OCI-LY7 (cell line): Measurements from ENCODE around the gene GOLGA5. TPM values are rescaled to one million over a fixed set of nuclear protein-coding genes. Genes with fewer than 3 reads are reported as not detected.

Source experiments
- BruUV-seq: library from RNA; stranded (reverse); fragments of 400-500 nt; replicated peaks from 2 replicates; lab custom pipeline; 2021; lab: Mats Ljungman, UMichigan
- CTCF ChIA-PET: fragments of 300-600 bp; sonication (Branson Sonifier 250); formaldehyde crosslinking; loops from one replicate; lab custom pipeline; 2022; ENCODE audit warnings: antibody characterized with exemption; ENCODE audit not compliant: unreplicated experiment; lab: Charles Lee
- POLR2A ChIA-PET: fragments of 300-600 bp; sonication (Branson Sonifier 250); formaldehyde crosslinking; loops from one replicate; lab custom pipeline; 2022; ENCODE audit warnings: antibody characterized with exemption; lab: Charles Lee
- DNase-seq: peaks from one replicate; pipeline ENCODE4 v3.0.0-alpha.2; 2015; ENCODE audit warnings: low spot score
- H2AFZ ChIP-seq: fragments of 200-600 bp; sonication (generic), shearing (Covaris generic); 2 replicates; pipeline ENCODE4 v1.6.1; 2014; ENCODE audit warnings: mild to moderate bottlenecking, antibody characterized with exemption, low read length, moderate library complexity
- H3K27ac ChIP-seq: fragments of 200-600 bp; sonication (generic); 2 replicates; pipeline ENCODE4 v1.5.1; 2014; ENCODE audit warnings: mixed run types, low read depth, mild to moderate bottlenecking, moderate library complexity, low read length, inconsistent platforms; ENCODE audit not compliant: poor library complexity, severe bottlenecking
- H3K36me3 ChIP-seq: fragments of 200-600 bp; sonication (generic); 2 replicates; pipeline ENCODE4 v1.6.1; 2014; ENCODE audit warnings: mild to moderate bottlenecking, antibody characterized with exemption, low read length, moderate library complexity, mixed read lengths; ENCODE audit not compliant: insufficient read depth
- H3K4me1 ChIP-seq: fragments of 200-600 bp; sonication (generic); 2 replicates; pipeline ENCODE4 v1.5.1; 2014; ENCODE audit warnings: mild to moderate bottlenecking, low read length; ENCODE audit not compliant: insufficient read depth, poor library complexity, severe bottlenecking
- H3K4me2 ChIP-seq: fragments of 200-600 bp; sonication (generic); 2 replicates; pipeline ENCODE4 v1.6.1; 2014; ENCODE audit warnings: mild to moderate bottlenecking, low read length
- H3K4me3 ChIP-seq: fragments of 200-600 bp; sonication (generic); 2 replicates; pipeline ENCODE4 v1.5.1; 2014; ENCODE audit warnings: mild to moderate bottlenecking, low read depth, low read length; ENCODE audit not compliant: poor library complexity, severe bottlenecking
- H3K79me2 ChIP-seq: fragments of 200-600 bp; sonication (generic); 2 replicates; pipeline ENCODE4 v1.6.1; 2016; ENCODE audit warnings: low read depth, mild to moderate bottlenecking, low read length, moderate library complexity, mixed read lengths; ENCODE audit not compliant: insufficient read depth
- H3K9me2 ChIP-seq: fragments of 200-600 bp; sonication (generic); 2 replicates; pipeline ENCODE4 v1.6.1; 2016; ENCODE audit warnings: mild to moderate bottlenecking, low read length, mixed read lengths; ENCODE audit not compliant: insufficient read depth
- H3K9me3 ChIP-seq: fragments of 200-600 bp; sonication (generic); 2 replicates; pipeline ENCODE4 v1.6.1; 2014; ENCODE audit warnings: mild to moderate bottlenecking, mixed run types, low read length, mixed read lengths
- H4K20me1 ChIP-seq: fragments of 200-600 bp; sonication (generic); 2 replicates; pipeline ENCODE4 v1.6.1; 2014; ENCODE audit warnings: mild to moderate bottlenecking, antibody characterized with exemption, low read length, moderate library complexity, mixed read lengths; ENCODE audit not compliant: insufficient read depth
- CTCF ChIP-seq: fragments of 200-600 bp; sonication (generic); conservative IDR thresholded peaks from 2 replicates; pipeline ENCODE4 v1.5.1; 2014; ENCODE audit warnings: mild to moderate bottlenecking, antibody characterized with exemption, low read length, moderate library complexity, mixed read lengths
- EZH2phosphoT487 ChIP-seq: fragments of 200-600 bp; sonication (generic); IDR thresholded peaks from 2 replicates; pipeline ENCODE4 v1.6.1; 2018; ENCODE audit warnings: low read depth, borderline replicate concordance, mild to moderate bottlenecking, mixed run types, antibody characterized with exemption, low read length, moderate library complexity, mixed read lengths
- intact Hi-C: fragments of 100-400 bp; cut with micrococcal nuclease; formaldehyde crosslinking; loops from one replicate; pipeline ENCODE4 v1.10.0; 2022; ENCODE audit not compliant: unreplicated experiment
- total RNA-seq, 2 experiments: library from RNA; depleted of rRNA in 1 of 2; stranded (reverse); fragments of >200 nt in 1 of 2; shearing (Covaris generic) in 1 of 2; gene quantifications; 2 replicates each; pipeline ENCODE4 v1.2.3, GENCODE V29; 2014 to 2022

Gene GOLGA5
- total RNA-seq, 2 experiments from 2014 or later: 13.3 to 19.8 TPM

GRCh38 chr14:92751819-92752218 lies 42.3 kb upstream of the GOLGA5 start:
- Histone ChIP-seq H3K79me2 (peaks cover 12% of the 10 kb centered on the region; the same call in 1 of the 2 replicates), H3K4me3 (no peak overlapping the region), H3K27ac (no peak overlapping the region), H4K20me1 (no peaks in the 10 kb centered on the region), H2AFZ (no peak overlapping the region), H3K36me3 (no peaks in the 10 kb centered on the region), H3K4me1 (peaks cover 11% of the 10 kb centered on the region), H3K9me3 (peaks cover 6% of the 10 kb centered on the region; the same call in 1 of the 2 replicates), H3K9me2 (no peaks in the 10 kb centered on the region), H3K4me2 (no peak overlapping the region)
- DNase-seq: no peak
- ChIA-PET POLR2A (interaction anchor here (0.7 to 1.1 kb wide), 3 partner anchors 16 to 47 kb away, joined by 3 read pairs; no protein-coding TSS in a partner anchor), CTCF (interaction anchor here (1.0 kb wide), 1 partner anchor 12 kb away, joined by 3 read pairs; no protein-coding TSS in a partner anchor)
- intact Hi-C loops: no loop called here
- no TSS peak for BruUV-seq
- TF ChIP-seq CTCF: no peak
- no peak for TF ChIP-seq EZH2phosphoT487

- Histone ChIP-seq H3K9me2 (no peaks in the 10 kb centered on the region), H3K4me2 (no peak overlapping the region), H3K9me3 (peaks cover 6% of the 10 kb centered on the region; the same call in 1 of the 2 replicates), H4K20me1 (no peaks in the 10 kb centered on the region), H3K36me3 (no peaks in the 10 kb centered on the region), H3K4me3 (no peak overlapping the region), H3K4me1 (peaks cover 11% of the 10 kb centered on the region), H3K27ac (no peak overlapping the region), H3K79me2 (no peaks in the 10 kb centered on the region), H2AFZ (no peak overlapping the region)
- CTCF ChIA-PET: no interaction called here
- TF ChIP-seq CTCF (no peak), EZH2phosphoT487 (no peak)
- BruUV-seq: no TSS peak
- intact Hi-C loops: no loop called here
- DNase-seq: no peak
- POLR2A ChIA-PET: no interaction called here
Observed at GRCh38 chr14:92753250-92753649, 40.9 kb upstream of the GOLGA5 start.

GRCh38 chr14:92754966-92755365 lies 39.1 kb upstream of the GOLGA5 start:
- ChIA-PET CTCF (no interaction called here), POLR2A (interaction anchor here (0.7 to 0.9 kb wide), 2 partner anchors 28 to 1488 kb away, joined by 4 read pairs; no protein-coding TSS in a partner anchor)

More at GRCh38 chr14:92754966-92755365, 39.1 kb upstream of the GOLGA5 start:
- BruUV-seq: no TSS peak
- no peak overlapping the region for H3K4me2 ChIP-seq
- H3K9me3 ChIP-seq: 0 out of 2 replicates have a peak, but pooled peaks cover 1% of the 10 kb centered on the region
- peaks cover 12% of the 10 kb centered on the region for H3K4me1 ChIP-seq
- H3K27ac ChIP-seq: no peak overlapping the region
- TF ChIP-seq CTCF (no peak), EZH2phosphoT487 (no peak)
- intact Hi-C loops: no loop called here
- no peaks in the 10 kb centered on the region for H3K9me2 ChIP-seq
- H4K20me1 ChIP-seq: no peaks in the 10 kb centered on the region
- no peak overlapping the region for H2AFZ ChIP-seq
- no peaks in the 10 kb centered on the region for H3K79me2 ChIP-seq
- H3K36me3 ChIP-seq: no peaks in the 10 kb centered on the region
- H3K4me3 ChIP-seq: no peak overlapping the region
- no peak for DNase-seq
